Measurements from ENCODE around the gene BRINP1.

BRINP1 gene

DNA sequence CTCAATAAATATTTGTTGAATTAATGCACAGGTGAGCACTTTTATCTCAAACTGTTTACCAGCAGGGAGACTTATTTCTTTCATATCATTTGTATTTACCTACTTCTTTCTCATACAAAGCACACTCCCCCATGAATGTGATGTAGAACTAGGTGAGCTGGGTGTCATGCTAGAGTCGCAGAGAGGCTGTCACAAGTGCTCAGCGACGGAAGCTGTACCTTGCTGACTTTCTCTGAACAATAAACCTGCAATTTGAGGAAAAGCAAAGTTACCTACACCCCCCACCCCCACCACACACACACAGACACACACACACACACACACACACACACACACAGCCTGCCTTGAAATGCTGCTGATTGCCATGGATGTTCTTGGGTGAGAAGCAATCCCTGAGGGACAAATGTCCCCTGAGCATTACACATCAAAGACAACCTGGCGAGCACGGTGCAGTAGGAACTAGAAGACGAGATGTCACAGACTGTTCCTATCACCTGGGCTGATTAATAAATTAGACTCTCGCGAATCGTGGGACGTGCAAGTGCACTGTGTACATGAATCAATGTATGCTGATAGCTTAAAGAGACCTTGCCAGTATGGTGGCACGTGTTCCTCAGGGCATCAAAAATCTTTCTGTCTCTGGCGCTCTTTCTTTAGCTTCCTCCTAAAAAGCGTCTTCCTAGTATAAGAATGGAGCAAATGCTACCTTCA, 66.1 kb downstream of the BRINP1 start:
- no peak for TF ChIP-seq CTCF (conservative IDR thresholded peaks at IDR 0.05; ENCODE audit: control insufficient read depth, insufficient read depth, low read depth, low read length)

DNA sequence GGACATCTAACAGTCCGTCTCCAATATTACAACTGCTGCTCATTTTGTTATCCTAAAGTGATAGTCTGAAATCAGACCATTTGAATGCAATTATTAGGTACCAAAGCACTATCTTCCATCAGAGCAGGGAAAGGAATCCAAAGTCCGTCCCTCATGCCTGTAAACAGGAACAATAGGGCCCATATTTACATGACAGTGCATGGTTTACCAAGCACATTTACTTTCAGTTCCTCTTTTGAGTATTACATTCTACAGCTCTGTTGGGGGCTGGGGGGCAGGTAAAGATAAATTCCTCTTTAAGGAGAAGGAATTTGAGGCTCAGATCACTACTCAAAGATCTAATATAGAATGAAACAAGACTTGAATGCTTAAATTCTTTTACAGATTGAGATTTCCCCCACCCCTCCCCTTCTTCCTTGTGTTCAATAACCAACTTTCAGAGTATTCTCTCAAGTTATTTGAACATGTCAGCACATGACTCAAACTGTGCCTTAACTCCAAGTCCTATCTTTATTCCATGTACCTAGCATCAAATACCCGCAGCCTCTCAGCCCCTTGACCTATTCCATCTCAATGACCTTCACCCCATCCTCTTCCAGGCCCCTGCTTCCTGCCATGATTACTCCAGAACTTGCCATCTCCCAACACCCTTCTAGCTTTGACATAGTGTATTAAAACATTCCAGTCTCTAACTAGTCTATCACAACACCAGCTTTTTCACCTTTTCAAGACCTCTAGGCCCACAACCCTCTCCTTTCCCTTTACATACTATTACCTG, 71.0 kb downstream of the BRINP1 start:
- DNase-seq (ENCODE audit: low read depth) = no peak
- TF ChIP-seq CTCF (conservative IDR thresholded peaks at IDR 0.05; ENCODE audit: control insufficient read depth, insufficient read depth, low read depth, low read length) = no peak
- no peak overlapping the region for H3K4me3 ChIP-seq (ENCODE audit: control insufficient read depth, low read depth, low read length)

More for the DNA sequence above, 66.1 kb downstream of the BRINP1 start:
- no peak overlapping the region for H3K4me3 ChIP-seq (ENCODE audit: control insufficient read depth, low read depth, low read length)
- no peak for DNase-seq (ENCODE audit: low read depth)

DNA sequence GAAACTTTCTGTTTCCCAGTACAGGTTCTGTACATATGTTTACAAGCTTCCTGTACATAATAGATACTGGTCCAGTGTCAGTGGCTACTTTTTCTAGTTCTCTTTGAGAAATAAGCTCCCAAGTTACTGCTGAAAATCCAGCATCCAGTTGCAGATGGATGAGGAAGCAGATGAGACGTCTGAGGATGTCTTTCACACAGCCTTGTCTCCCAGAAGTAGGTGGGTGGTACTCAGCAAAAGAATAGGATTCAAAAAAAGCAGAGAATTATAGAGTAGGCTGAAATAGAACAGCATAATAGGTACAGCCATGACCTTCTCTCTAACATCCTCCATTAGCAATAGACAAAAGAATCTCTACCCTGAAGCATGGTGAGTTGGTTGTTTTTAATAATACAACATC, 77.7 kb downstream of the BRINP1 start:
- no peak for TF ChIP-seq CTCF (conservative IDR thresholded peaks at IDR 0.05; ENCODE audit: control insufficient read depth, insufficient read depth, low read depth, low read length)
- H3K4me3 ChIP-seq (ENCODE audit: control insufficient read depth, low read depth, low read length) = no peak overlapping the region
- DNase-seq (ENCODE audit: low read depth) = no peak

DNA sequence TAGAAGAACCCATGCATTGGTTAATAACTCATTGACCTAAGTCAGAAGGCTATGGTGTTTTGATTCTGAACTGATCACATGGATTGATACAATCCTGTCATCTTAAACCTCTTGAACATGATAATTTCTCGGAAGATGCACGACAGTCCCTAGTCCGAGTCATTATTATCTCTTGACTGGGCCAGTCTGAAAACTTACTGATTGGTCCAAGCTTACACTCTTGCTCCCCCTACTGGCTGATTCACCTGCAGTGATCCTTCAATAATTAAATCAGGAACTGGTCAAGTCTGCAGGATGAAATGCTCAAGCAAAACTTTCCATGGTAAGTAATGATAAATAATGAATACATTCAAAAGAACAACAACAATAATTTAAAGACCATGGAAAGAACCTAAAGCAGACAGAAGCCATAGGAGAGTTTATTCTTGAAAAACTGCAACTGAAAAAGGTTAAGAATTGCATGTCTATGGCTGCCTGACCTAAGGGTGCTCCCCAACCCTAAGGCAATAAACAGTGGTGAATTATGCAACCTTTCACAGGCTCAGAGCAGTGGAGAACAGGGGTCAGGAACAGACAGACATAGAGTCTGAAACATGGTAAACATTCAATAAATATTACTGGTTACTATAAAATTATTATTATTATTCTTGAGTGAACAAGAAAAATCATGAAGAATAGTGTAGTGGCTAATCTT, 79.3 kb downstream of the BRINP1 start:
- peak; percentile 76 for TF ChIP-seq CTCF (conservative IDR thresholded peaks at IDR 0.05; ENCODE audit: control insufficient read depth, insufficient read depth, low read depth, low read length)
- DNase-seq (ENCODE audit: low read depth) = peak; percentile 65
- H3K4me3 ChIP-seq (ENCODE audit: control insufficient read depth, low read depth, low read length) = no peak overlapping the region

DNA sequence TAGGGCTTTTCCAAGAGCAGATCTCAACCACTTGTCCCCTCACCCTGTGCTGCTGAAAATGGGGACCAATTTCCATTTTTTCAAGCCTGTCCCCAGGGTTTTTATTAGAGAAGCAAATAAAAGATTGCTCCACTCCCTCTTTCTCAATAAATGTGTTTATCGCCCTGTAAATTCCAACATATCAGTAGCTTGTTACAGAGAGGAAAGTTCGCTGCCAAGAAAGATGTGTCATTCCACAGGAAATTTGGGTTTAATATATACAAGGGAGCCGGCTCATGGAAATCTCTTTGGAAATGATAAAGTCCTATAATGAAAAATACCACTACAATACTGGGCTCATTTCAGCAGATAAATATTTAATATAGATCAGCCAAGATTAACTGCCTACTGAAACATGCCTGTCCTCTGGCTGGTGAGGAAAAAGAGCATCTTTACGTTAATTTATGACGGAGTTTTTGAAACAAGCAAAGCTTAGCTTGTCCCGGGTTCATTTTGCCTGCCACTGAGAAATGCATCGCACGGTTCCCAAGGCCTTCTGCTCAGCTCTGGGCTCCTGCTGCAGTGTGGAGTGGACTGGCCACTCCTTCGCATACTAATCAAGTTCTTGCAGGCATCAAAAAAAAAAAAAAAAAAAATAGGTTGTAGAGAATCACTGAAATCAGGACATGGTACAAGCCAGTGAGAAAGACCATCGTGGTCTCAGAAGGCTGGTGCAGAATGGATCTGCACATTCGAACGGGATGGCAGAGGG, 84.5 kb downstream of the BRINP1 start:
- no peak for TF ChIP-seq CTCF (conservative IDR thresholded peaks at IDR 0.05; ENCODE audit: control insufficient read depth, insufficient read depth, low read depth, low read length)
- no peak overlapping the region for H3K4me3 ChIP-seq (ENCODE audit: control insufficient read depth, low read depth, low read length)
- DNase-seq (ENCODE audit: low read depth) = peak; percentile 48

- H3K4me3 ChIP-seq (ENCODE audit: control insufficient read depth, low read depth, low read length) = no peak overlapping the region
- TF ChIP-seq CTCF (conservative IDR thresholded peaks at IDR 0.05; ENCODE audit: control insufficient read depth, insufficient read depth, low read depth, low read length) = peak; percentile 5
- DNase-seq (ENCODE audit: low read depth) = peak; percentile 4
Measured at GRCh38 chr9:119284118-119284517, 85.1 kb downstream of the BRINP1 start.

Measured in fibroblast of mammary gland (primary cell).